ENCODE results near the gene UBTD2. TPM values are rescaled to one million over a fixed set of nuclear protein-coding genes. Genes with fewer than 3 reads are reported as not detected.
A peak's percentile ranks its signal among the peaks of the same experiment; 100 is the strongest.

The UBTD2 gene
- total RNA-seq, 1 experiment from 2014 or later, result 18.3 TPM

DNA sequence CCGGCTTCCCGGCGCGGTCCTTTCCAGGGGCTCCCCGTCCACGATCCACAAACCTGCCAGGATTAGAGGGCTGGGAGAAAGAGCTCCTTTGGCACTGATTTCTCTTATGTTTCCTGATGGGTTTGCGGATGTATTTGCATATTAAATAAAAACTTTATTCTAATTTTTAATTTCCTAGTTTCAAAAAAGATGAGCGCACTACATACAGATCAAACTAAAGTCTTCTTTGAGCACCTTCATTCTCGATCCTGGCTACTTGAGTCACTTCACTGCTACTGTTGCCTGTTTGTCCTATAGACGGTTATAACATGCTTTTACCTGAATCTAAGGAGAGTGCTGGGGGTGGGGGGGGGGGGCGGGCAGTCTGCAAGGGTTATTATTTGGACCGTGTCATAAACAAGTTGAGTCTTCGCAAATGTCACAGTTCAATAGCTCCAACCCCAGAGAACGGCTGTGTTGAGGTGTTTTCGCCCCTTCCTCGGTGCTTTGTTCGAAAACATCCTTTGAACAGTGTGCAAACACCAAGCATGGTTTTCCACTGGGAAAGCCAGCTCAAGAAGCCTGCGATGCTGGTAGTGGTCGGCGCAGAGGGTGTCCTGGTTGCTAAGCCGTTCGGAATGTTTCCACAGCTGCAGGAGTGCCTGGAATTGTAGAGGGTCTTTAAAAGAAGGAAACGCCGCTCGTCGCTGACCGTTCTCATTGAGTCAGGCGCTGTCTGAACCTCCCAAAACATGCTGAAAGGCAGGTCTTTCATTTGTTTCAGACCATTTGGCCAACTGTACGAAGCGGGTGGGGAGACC is 94.5 kb downstream of the UBTD2 start:
- CTCF ChIA-PET, result no interaction called here
- no peaks in the 10 kb centered on the region for H3K36me3 ChIP-seq (ENCODE audit: insufficient read depth, low read length, poor library complexity, severe bottlenecking)
- intact Hi-C loops (cut with micrococcal nuclease; ENCODE audit: unreplicated experiment), result loop anchor here (1.0 to 5.0 kb wide), 3 partner anchors 82 to 182 kb away; partner anchors contain the start of genes FBXW11 and UBTD2
- no peaks in the 10 kb centered on the region for H3K27me3 ChIP-seq (replicated peaks; ENCODE audit: insufficient read depth, low read depth, low read length, poor library complexity)
- no peak overlapping the region for H3K27ac ChIP-seq (ENCODE audit: low read depth, low read length, poor library complexity, severe bottlenecking)
- no TSS peak for BruUV-seq (replicated peaks)
- H3K9me3 ChIP-seq (ENCODE audit: low read depth, low read length, poor library complexity, severe bottlenecking), result no peaks in the 10 kb centered on the region
- TF ChIP-seq EZH2 (IDR thresholded peaks at IDR 0.05; ENCODE audit: borderline replicate concordance, low read depth, low read length, poor library complexity, severe bottlenecking), result no peak
- 0 out of 2 replicates have a peak, but pooled peaks have one; percentile 2 for TF ChIP-seq CTCF (conservative IDR thresholded peaks at IDR 0.05; ENCODE audit: low read depth, low read length)
- H3K4me3 ChIP-seq (ENCODE audit: low read depth, low read length, poor library complexity, severe bottlenecking), result peak overlapping the region; percentile 79
- POLR2A ChIA-PET (ENCODE audit: low non-redundant PET), result no interaction called here
- DNase-seq (ENCODE audit: low spot score), result no peak
- no peaks in the 10 kb centered on the region for H3K4me1 ChIP-seq (ENCODE audit: insufficient read depth, low read length, poor library complexity, severe bottlenecking)

DNA sequence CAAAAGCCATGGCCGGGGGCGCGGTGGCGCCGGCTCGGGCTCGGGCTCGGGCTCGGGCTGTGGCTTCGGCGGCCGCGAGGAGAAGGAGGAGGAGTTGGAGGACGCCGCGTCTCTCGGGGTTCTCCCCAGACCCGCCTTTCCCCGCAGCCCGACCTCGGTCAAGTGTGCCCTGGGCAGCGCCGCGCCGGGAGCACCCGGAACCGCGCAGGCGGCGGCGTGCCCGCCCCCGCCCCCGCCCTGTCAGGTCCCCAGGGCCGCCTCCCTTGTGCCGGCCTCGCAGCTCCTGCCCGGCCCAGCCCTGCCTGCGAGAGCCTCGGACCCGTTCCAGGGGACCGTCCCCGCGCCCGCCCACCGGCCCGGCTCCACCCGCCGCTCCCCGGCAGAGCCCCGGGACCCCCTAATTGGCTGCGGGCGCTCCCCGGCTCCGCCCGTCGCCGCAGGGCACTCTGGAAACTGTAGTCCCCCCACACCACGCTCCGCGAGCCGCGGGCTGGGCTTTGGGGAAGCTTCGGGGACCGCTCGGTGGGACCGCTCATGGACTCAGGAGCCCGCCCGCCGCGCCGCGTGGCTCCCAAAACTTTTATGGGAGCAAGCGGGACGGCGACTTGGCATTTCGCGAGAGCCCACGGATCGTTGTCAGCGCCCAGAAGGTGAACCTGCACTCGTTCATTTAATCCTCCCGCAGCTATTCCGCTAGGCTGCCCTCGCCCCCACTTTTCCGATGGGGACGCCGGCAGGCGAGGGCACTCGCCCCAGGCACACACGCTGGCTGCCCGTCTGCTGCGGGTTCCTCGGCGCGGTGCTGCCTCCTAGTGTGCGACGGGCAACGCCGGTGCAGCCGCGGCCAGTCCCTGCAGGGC is 95.3 kb downstream of the UBTD2 start, which contains the start of gene STK10:
Gene STK10, minus strand, starts transcription at position 192 of the 860 bp plus-strand sequence. Its CDS starts 182 bp downstream, at position 10.
- DNase-seq (ENCODE audit: low spot score), result peak; percentile 90
- POLR2A ChIA-PET (ENCODE audit: low non-redundant PET), result no interaction called here
- Histone ChIP-seq H3K4me1 (ENCODE audit: insufficient read depth, low read length, poor library complexity, severe bottlenecking) (no peaks in the 10 kb centered on the region), H3K27ac (ENCODE audit: low read depth, low read length, poor library complexity, severe bottlenecking) (no peak within 1 kb of the TSS), H3K4me3 (ENCODE audit: low read depth, low read length, poor library complexity, severe bottlenecking) (peak within 1 kb of the TSS; percentile 79), H3K9me3 (ENCODE audit: low read depth, low read length, poor library complexity, severe bottlenecking) (no peaks in the 10 kb centered on the region), H3K36me3 (ENCODE audit: insufficient read depth, low read length, poor library complexity, severe bottlenecking) (no peaks in the 10 kb centered on the region), H3K27me3 (replicated peaks; ENCODE audit: insufficient read depth, low read depth, low read length, poor library complexity) (no peaks in the 10 kb centered on the region)
- intact Hi-C loops (cut with micrococcal nuclease; ENCODE audit: unreplicated experiment), result loop anchor here (1.0 to 5.0 kb wide), 3 partner anchors 81 to 181 kb away; partner anchors contain the start of genes FBXW11 and UBTD2
- no TSS peak for BruUV-seq (replicated peaks)
- CTCF ChIA-PET, result interaction anchor here (0.6 to 1.0 kb wide), 2 partner anchors 95 to 774 kb away, joined by 3 to 8 read pairs; partner anchors contain the start of gene UBTD2
- no peak for TF ChIP-seq EZH2 (IDR thresholded peaks at IDR 0.05; ENCODE audit: borderline replicate concordance, low read depth, low read length, poor library complexity, severe bottlenecking)
- TF ChIP-seq CTCF (conservative IDR thresholded peaks at IDR 0.05; ENCODE audit: low read depth, low read length), result peak; percentile 79

All from A673 (cell line).